Activated T-helper 1 cell treated with anti-CD3 and anti-CD28 coated beads, Interleukin-12 subunit alpha, Interleukin-12 subunit beta, Interleukin-2, Interleukin-4 antibody, amounts not matched to agents 30 ng/mL and 10 ng/mL and 1 ng/mL, durations not matched to agents 14 hours and 24 hours and 36 hours (primary cell): ENCODE results near the gene PRG2. TPM values are rescaled to one million over a fixed set of nuclear protein-coding genes. Genes with fewer than 3 reads are reported as not detected.

ENCODE experiments used
- DNase-seq: peaks from one replicate; pipeline ENCODE4 v3.0.0; 2021; ENCODE audit warnings: low spot score
- H3K27ac Mint-ChIP-seq: one replicate; pipeline ENCODE4 v1.8.0; 2021; ENCODE audit warnings: mild to moderate bottlenecking, mixed read lengths
- H3K27me3 Mint-ChIP-seq: one replicate; pipeline ENCODE4 v1.8.0; 2022; ENCODE audit warnings: mild to moderate bottlenecking, moderate library complexity, mixed read lengths; ENCODE audit not compliant: insufficient read depth
- H3K36me3 Mint-ChIP-seq: one replicate; pipeline ENCODE4 v1.8.0; 2021; ENCODE audit warnings: low read depth, mixed read lengths
- H3K4me1 Mint-ChIP-seq: one replicate; pipeline ENCODE4 v1.8.0; 2021; ENCODE audit warnings: low read depth, mixed read lengths
- H3K4me3 Mint-ChIP-seq: one replicate; pipeline ENCODE4 v1.8.0; 2021; ENCODE audit warnings: mild to moderate bottlenecking, moderate library complexity, mixed read lengths
- H3K9me3 Mint-ChIP-seq: one replicate; pipeline ENCODE4 v1.8.0; 2021; ENCODE audit warnings: mixed read lengths
- intact Hi-C: fragments of 100-400 bp; cut with micrococcal nuclease; formaldehyde crosslinking; loops from one replicate; pipeline ENCODE4 v1.15.1; 2024
- total RNA-seq: library from RNA; stranded (reverse); gene quantifications from 2 replicates; pipeline ENCODE4 v1.2.3, GENCODE V29; 2022

The PRG2 gene
- total RNA-seq, 1 donor from 2014 or later: not detected

GRCh38 chr11:57356268-57356667 lies 34.2 kb downstream of the PRG2 start:
- Mint-ChIP-seq H3K27ac (no peak overlapping the region), H3K36me3 (no peaks in the 10 kb centered on the region), H3K9me3 (peaks cover 5% of the 10 kb centered on the region), H3K27me3 (peaks cover 11% of the 10 kb centered on the region), H3K4me3 (no peak overlapping the region), H3K4me1 (no peaks in the 10 kb centered on the region)
- DNase-seq: no peak
- intact Hi-C loops: no loop called here

GRCh38 chr11:57354699-57355098 lies 35.8 kb downstream of the PRG2 start:
- no peaks in the 10 kb centered on the region for H3K36me3 Mint-ChIP-seq
- H3K9me3 Mint-ChIP-seq: peaks cover 6% of the 10 kb centered on the region
- no peak overlapping the region for H3K4me3 Mint-ChIP-seq
- H3K27ac Mint-ChIP-seq: no peak overlapping the region
- no peak for DNase-seq
- intact Hi-C loops: no loop called here
- H3K4me1 Mint-ChIP-seq: peaks cover 4% of the 10 kb centered on the region
- H3K27me3 Mint-ChIP-seq: peaks cover 11% of the 10 kb centered on the region

- H3K27me3 Mint-ChIP-seq: peaks cover 13% of the 10 kb centered on the region
- no peaks in the 10 kb centered on the region for H3K36me3 Mint-ChIP-seq
- H3K9me3 Mint-ChIP-seq: peaks cover 6% of the 10 kb centered on the region
- H3K27ac Mint-ChIP-seq: no peak overlapping the region
- intact Hi-C loops: no loop called here
- no peak for DNase-seq
- H3K4me1 Mint-ChIP-seq: peaks cover 5% of the 10 kb centered on the region
- no peak overlapping the region for H3K4me3 Mint-ChIP-seq
Observed at GRCh38 chr11:57353852-57354251, 36.6 kb downstream of the PRG2 start.

- no peaks in the 10 kb centered on the region for H3K36me3 Mint-ChIP-seq
- intact Hi-C loops: no loop called here
- peaks cover 6% of the 10 kb centered on the region for H3K9me3 Mint-ChIP-seq
- H3K4me1 Mint-ChIP-seq: peaks cover 5% of the 10 kb centered on the region
- H3K27me3 Mint-ChIP-seq: peaks cover 17% of the 10 kb centered on the region
- H3K4me3 Mint-ChIP-seq: no peak overlapping the region
- no peak for DNase-seq
- H3K27ac Mint-ChIP-seq: no peak overlapping the region
Observed at GRCh38 chr11:57353446-57353845, 37.0 kb downstream of the PRG2 start.

- H3K9me3 Mint-ChIP-seq: peaks cover 6% of the 10 kb centered on the region
- H3K4me3 Mint-ChIP-seq: no peak overlapping the region
- H3K27me3 Mint-ChIP-seq: peaks cover 19% of the 10 kb centered on the region
- no peaks in the 10 kb centered on the region for H3K36me3 Mint-ChIP-seq
- intact Hi-C loops: no loop called here
- H3K4me1 Mint-ChIP-seq: peaks cover 5% of the 10 kb centered on the region
- H3K27ac Mint-ChIP-seq: no peak overlapping the region
- DNase-seq: no peak
Observed at GRCh38 chr11:57353036-57353435, 37.4 kb downstream of the PRG2 start.

GRCh38 chr11:57349491-57350274 lies 40.8 kb downstream of the PRG2 start:
- peaks cover 6% of the 10 kb centered on the region for H3K9me3 Mint-ChIP-seq
- intact Hi-C loops: loop anchor here (5.0 kb wide), 1 partner anchor 938 kb away; no protein-coding TSS in a partner anchor
- DNase-seq: peak; percentile 37

GRCh38 chr11:57348636-57349313 lies 41.7 kb downstream of the PRG2 start:
- Mint-ChIP-seq H3K4me3 (no peak overlapping the region), H3K36me3 (no peaks in the 10 kb centered on the region), H3K27ac (no peak overlapping the region), H3K27me3 (peaks cover 14% of the 10 kb centered on the region), H3K4me1 (peaks cover 13% of the 10 kb centered on the region), H3K9me3 (peaks cover 6% of the 10 kb centered on the region)
- intact Hi-C loops: loop anchor here (5.0 kb wide), 1 partner anchor 939 kb away; no protein-coding TSS in a partner anchor
- DNase-seq: no peak

More at GRCh38 chr11:57349491-57350274, 40.8 kb downstream of the PRG2 start:
- Mint-ChIP-seq H3K36me3 (no peaks in the 10 kb centered on the region), H3K4me1 (peaks cover 13% of the 10 kb centered on the region), H3K27ac (no peak overlapping the region), H3K4me3 (no peak overlapping the region), H3K27me3 (peaks cover 14% of the 10 kb centered on the region)

GRCh38 chr11:57348052-57348451 lies 42.4 kb downstream of the PRG2 start:
- peaks cover 9% of the 10 kb centered on the region for H3K27me3 Mint-ChIP-seq
- H3K4me1 Mint-ChIP-seq: peaks cover 13% of the 10 kb centered on the region
- H3K4me3 Mint-ChIP-seq: no peak overlapping the region
- no peak overlapping the region for H3K27ac Mint-ChIP-seq
- intact Hi-C loops: loop anchor here (5.0 kb wide), 1 partner anchor 939 kb away; no protein-coding TSS in a partner anchor
- no peak for DNase-seq
- H3K36me3 Mint-ChIP-seq: no peaks in the 10 kb centered on the region
- peaks cover 6% of the 10 kb centered on the region for H3K9me3 Mint-ChIP-seq

- H3K9me3 Mint-ChIP-seq: peaks cover 6% of the 10 kb centered on the region
- H3K27me3 Mint-ChIP-seq: peaks cover 8% of the 10 kb centered on the region
- peaks cover 13% of the 10 kb centered on the region for H3K4me1 Mint-ChIP-seq
- no peak overlapping the region for H3K27ac Mint-ChIP-seq
- H3K36me3 Mint-ChIP-seq: no peaks in the 10 kb centered on the region
- no peak for DNase-seq
- H3K4me3 Mint-ChIP-seq: no peak overlapping the region
- intact Hi-C loops: loop anchor here (5.0 kb wide), 1 partner anchor 940 kb away; no protein-coding TSS in a partner anchor
Observed at GRCh38 chr11:57347336-57347735, 43.1 kb downstream of the PRG2 start.

GRCh38 chr11:57345555-57346211 lies 44.8 kb downstream of the PRG2 start:
- Mint-ChIP-seq H3K27ac (no peak overlapping the region), H3K27me3 (peaks cover 8% of the 10 kb centered on the region), H3K9me3 (no peaks in the 10 kb centered on the region), H3K4me3 (no peak overlapping the region), H3K4me1 (peaks cover 13% of the 10 kb centered on the region), H3K36me3 (no peaks in the 10 kb centered on the region)
- intact Hi-C loops: loop anchor here (1.0 to 5.0 kb wide), 6 partner anchors 10 to 942 kb away; partner anchors contain the start of gene SSRP1
- DNase-seq: peak; percentile 33

- DNase-seq: no peak
- Mint-ChIP-seq H3K36me3 (no peaks in the 10 kb centered on the region), H3K4me3 (no peak overlapping the region), H3K27me3 (peaks cover 8% of the 10 kb centered on the region), H3K4me1 (peaks cover 11% of the 10 kb centered on the region), H3K27ac (no peak overlapping the region), H3K9me3 (no peaks in the 10 kb centered on the region)
- intact Hi-C loops: loop anchor here (1.0 to 5.0 kb wide), 6 partner anchors 10 to 942 kb away; partner anchors contain the start of gene SSRP1
Observed at GRCh38 chr11:57344826-57345225, 45.6 kb downstream of the PRG2 start.

- DNase-seq: no peak
- Mint-ChIP-seq H3K9me3 (no peaks in the 10 kb centered on the region), H3K36me3 (no peaks in the 10 kb centered on the region), H3K4me1 (peaks cover 9% of the 10 kb centered on the region), H3K27me3 (peaks cover 8% of the 10 kb centered on the region), H3K27ac (no peak overlapping the region), H3K4me3 (no peak overlapping the region)
- intact Hi-C loops: no loop called here
Observed at GRCh38 chr11:57343825-57344224, 46.6 kb downstream of the PRG2 start.
